ENCODE data around the gene FAM43B. TPM values are rescaled to one million over a fixed set of nuclear protein-coding genes. Genes with fewer than 3 reads are reported as not detected.
A peak's percentile ranks its signal among the peaks of the same experiment; 100 is the strongest.

The FAM43B gene
- total RNA-seq, 1 donor from 2014 or later = 3.9 TPM

DNA sequence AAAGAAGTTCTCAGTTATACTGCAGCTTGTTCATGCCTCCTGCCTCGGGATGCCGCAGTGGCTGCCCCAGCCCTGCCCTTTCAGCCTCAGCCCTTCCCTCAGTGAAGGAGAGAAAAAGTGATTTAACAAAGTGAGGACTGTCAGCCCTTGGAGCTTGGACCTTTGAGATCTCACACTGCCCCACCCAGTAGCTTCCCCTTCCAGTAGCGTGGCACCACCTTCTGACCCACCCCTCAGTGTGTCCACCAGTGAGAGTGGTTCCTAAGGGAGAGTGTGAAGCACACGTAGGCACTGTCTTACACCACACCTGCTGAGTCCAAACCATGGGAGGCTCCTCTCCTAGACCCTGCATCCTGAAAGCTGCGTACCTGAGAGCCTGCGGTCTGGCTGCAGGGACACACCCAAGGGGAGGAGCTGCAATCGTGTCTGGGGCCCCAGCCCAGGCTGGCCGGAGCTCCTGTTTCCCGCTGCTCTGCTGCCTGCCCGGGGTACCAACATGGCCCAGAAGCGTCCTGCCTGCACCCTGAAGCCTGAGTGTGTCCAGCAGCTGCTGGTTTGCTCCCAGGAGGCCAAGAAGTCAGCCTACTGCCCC lies 36.4 kb downstream of the FAM43B start, which contains the start of gene CDA:
Gene CDA, plus strand, starts transcription at position 464 of the 592 bp plus-strand sequence. Its CDS starts 33 bp downstream, at position 497.
- DNase-seq (ENCODE audit: low spot score) = peak; percentile 86
- intact Hi-C loops (cut with DNase I) = no loop called here

DNA sequence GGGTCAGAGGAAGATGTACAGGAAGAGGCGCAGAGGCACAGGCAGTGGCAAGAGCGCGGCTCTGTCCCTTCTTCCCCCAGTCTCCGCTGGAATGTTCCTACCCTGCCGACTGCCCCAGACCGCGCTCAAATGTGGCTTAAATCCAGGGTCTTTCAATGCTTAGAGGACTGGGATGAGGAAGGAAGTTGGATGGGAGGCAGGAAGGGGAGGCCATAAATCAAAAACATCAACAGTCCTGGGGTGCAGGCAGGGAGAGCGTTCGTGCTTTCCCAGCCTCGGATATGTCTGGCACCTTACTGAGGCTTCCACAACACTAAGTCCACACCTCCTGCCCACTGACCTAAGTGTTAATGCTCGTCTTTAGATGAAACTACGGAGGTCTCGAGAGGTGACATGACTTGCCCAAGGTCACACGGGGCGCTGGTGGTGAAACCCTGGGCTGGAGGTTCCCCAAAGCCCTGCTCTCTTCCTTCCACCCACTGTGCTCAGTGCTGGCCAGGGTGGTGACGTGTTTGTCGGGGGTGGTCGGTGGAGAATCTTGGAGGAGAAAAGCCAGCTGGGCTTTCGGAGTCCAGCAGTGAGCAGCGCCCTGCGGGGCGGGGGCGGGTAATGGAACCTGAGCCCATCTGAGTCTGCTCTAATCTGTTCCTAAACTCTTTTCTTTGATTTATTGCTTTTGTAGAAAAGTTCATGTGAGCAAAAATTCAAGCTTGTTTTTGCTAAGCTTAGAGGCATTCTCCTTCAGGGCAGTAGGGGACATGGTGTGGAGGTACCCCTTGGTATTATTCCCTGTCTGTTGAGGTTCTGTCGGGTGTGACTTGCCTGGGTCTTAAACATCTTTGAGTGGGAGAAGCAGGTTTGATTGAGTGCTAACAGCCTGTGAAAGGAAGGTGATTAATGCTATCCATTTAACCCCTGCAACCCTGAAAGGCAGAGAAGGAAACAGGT lies 37.2 kb downstream of the FAM43B start:
- DNase-seq (ENCODE audit: low spot score) = peak; percentile 90
- intact Hi-C loops (cut with DNase I) = no loop called here

DNA sequence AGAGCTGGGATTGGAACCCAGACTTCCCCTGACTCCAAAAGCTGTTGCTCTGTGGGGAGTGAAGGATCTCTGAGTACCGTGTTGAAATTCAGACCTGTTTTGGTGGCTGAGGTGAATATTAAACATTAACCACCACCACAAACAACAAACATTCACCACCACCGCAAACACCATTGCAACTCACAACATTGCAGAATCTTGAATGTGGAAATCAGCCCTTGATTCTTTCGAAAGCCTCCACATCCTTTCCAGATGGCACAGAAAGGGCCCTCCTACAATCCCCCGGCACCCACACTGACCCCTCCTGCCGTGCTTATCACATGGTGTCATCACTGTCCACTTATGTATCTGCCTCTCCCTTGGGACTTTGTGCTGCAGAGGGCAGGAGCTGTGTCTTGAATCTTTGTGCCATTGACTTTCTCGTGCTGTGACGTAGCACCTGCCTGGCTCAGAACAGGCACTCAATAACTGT lies 38.0 kb downstream of the FAM43B start:
- intact Hi-C loops (cut with DNase I) = no loop called here
- peak; percentile 69 for DNase-seq (ENCODE audit: low spot score)

- no peak for DNase-seq (ENCODE audit: low spot score)
- intact Hi-C loops (cut with DNase I) = no loop called here
Observed at GRCh38 chr1:20593756-20594155, 41.4 kb downstream of the FAM43B start.

DNA sequence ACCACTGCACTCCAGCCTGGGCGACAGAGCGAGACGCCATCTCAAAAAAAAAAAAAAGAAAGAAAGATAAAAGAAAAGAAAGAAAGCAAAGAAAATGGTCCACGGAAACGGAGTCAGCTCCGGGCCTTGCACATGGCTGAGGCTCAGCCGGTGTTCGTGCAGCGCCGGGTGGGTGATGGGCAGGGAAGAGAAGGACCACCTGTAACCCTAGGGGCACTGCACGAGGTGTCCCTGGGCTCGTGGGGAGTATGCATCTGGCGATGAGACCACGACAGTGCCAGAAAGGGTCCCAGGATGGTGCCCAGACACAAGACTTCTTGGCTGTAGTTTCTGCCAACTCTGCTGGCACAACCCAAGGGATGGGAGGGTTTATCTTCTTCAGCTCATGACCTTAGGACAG lies 42.4 kb downstream of the FAM43B start:
- intact Hi-C loops (cut with DNase I) = no loop called here
- DNase-seq (ENCODE audit: low spot score) = no peak

GRCh38 chr1:20596106-20596505 lies 43.7 kb downstream of the FAM43B start:
- no peak for DNase-seq (ENCODE audit: low spot score)

DNA sequence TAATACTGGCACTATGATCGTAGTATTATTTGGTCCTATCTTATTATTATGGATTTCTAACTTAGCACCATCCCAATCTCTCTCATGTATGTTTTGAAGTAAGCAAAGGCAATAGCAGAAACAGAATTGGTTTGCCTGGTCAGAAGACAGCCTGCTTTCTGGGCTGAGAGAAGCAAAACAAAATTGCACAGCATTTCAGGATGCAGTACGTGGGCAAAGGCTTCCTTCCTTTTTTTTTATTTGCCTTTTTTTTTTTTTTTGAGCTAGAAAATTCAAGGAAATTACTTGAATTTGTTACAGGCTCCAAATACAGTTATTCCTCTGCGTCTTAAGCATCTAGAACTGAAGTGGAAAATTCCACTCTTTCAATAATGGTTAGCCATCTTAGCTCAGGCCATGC lies 45.3 kb downstream of the FAM43B start:
- intact Hi-C loops (cut with DNase I) = no loop called here
- DNase-seq (ENCODE audit: low spot score) = no peak

More at GRCh38 chr1:20596106-20596505, 43.7 kb downstream of the FAM43B start:
- intact Hi-C loops (cut with DNase I) = no loop called here

GRCh38 chr1:20600156-20600555 lies 47.8 kb downstream of the FAM43B start:
- no peak for DNase-seq (ENCODE audit: low spot score)
- intact Hi-C loops (cut with DNase I) = no loop called here

DNA sequence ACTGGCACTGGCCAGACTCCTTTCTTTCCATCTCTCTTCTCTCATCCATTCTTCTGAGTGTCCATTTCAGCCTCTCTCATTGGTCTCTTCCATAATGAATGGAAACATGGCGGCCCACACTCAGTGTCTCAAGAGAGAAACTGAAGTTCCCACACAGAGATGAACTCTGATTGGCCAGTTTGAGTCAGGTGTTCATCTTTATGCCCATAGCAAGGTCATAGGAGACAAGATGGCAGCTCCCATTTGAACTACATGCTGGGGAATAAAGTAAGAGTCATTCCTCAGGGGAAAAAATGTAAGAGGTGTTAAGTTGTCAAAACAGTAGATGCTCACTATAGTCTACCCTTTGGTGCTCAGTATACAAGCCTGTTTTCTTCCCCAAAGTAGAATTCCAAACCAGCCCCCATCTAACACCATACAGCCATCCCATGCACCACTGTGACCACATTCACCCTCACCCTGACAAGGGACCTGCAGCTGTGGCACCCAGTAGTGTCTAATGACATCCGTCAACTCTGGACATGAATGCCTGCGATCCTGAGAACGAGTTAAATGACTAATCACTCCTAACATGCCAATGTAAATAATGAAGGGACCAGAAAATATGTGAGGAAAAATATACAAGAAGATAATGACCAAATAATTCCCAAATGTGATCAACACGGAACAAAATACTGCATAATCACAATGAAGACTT lies 48.9 kb downstream of the FAM43B start:
- no peak for DNase-seq (ENCODE audit: low spot score)
- intact Hi-C loops (cut with DNase I) = no loop called here

GRCh38 chr1:20602851-20603450 lies 50.6 kb downstream of the FAM43B start:
- no peak for DNase-seq (ENCODE audit: low spot score)
- intact Hi-C loops (cut with DNase I) = no loop called here

DNA sequence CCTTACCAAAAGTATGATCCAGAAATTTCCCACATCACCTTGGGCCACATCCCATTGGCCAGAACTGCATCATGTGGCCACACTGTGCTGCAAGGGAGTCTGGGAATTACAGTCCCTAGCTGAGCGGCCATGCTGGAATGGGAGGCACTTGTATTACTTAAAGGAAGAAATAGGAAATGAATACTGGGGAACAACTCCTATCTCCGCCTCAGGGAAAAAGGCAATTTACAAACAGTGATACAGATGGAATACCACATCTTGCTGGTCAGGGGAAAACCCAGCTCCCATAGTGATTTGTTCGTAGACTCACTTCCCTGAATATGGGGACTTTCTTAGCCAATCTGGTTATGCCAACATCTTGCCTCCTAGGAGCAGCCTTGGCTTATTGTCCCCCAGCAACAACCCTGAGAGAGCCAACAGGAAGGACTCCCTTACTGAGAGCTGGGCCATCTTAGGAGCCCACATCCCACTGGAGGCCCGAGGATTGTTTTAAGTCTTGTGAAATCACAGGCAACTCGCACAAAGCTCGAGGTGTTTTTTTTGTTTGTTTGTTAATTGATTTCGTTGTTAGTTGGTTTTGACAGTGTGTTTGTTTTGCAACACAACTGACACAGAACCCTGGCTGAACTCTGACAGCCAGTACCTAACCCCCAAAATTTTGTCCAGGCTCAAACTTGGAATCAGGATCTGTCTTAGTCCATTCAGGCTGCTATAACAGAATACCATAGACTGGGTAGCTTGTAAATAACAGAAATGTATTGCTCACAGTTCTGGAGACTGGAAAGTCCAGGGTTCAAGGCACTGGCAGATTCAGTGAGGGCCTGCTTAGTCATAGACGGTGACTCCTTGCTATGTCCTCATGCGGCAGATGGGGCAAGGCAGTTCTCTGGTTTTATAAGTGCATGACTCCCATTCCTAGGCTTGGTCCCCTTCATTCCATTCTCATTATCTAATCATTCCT lies 51.4 kb downstream of the FAM43B start:
- intact Hi-C loops (cut with DNase I) = no loop called here
- no peak for DNase-seq (ENCODE audit: low spot score)

Other genes with a start within 250 kb of the FAM43B start
- 11.7 TPM for gene CAMK2N1, start 66.4 kb upstream of the FAM43B start, total RNA-seq
- gene MUL1, start 44.4 kb upstream of the FAM43B start, total RNA-seq = 35.1 TPM
- gene CDA, start 36.5 kb downstream of the FAM43B start, total RNA-seq = 4.0 TPM
- 224 TPM for gene PINK1, start 80.9 kb downstream of the FAM43B start, total RNA-seq
- 108 TPM for gene DDOST, start 108.8 kb downstream of the FAM43B start, total RNA-seq
- 1.5 TPM for gene KIF17, start 165.4 kb downstream of the FAM43B start, total RNA-seq
- not detected for gene SH2D5, start 180.1 kb downstream of the FAM43B start, total RNA-seq
- gene HP1BP3, start 234.7 kb downstream of the FAM43B start, total RNA-seq = 123 TPM